ENCODE results near the gene HOXD8. TPM values are rescaled to one million over a fixed set of nuclear protein-coding genes. Genes with fewer than 3 reads are reported as not detected.

HOXD8 gene
- total RNA-seq, 1 experiment from 2014 or later = 19.7 TPM

DNA sequence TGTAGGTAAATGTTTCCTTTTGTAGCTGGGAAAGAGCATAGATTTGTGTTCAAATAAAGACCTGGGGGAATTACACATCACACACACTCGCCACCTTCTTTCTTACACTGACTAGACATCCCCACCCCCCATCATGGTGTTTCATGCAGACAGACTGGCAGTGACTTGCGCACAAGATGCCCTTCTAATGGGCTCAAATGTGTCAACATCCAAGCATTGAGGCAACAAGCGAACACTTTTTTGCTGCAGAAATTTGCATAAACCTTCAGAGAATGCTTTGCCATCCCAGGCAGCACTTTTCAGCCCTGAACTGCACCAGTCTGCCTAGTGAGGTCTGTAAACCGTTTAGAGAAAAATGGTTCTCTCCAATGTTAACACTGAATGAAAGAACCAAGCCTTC lies 4.5 kb downstream of the HOXD8 start:
- in situ Hi-C loops (cut with HindIII; ENCODE audit: low pct_unique_long_range_greater_than_20kb, low sequenced_read_pairs) = no loop called here
- DNase-seq (ENCODE audit: low read depth, low spot score) = no peak

DNA sequence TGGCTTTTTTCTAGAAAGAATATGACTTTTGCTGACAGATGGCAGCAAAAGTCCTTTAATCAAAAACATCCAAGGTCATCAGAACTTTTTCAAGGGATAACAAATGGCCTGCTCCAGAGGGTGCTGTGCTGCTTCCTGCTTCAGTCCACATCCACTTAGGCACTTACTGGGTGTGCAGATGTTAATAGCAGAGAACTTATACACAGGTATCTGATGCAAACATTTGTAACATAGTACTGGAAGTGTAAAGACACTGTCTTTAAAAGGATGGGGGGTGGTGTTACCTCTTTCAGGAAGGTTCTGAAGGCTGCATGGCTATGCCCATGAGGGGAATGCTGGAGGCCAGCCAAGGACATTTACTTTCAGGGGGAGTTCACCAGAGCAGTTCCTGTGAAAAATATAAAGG lies 5.5 kb downstream of the HOXD8 start:
- peak; percentile 38 for DNase-seq (ENCODE audit: low read depth, low spot score)
- in situ Hi-C loops (cut with HindIII; ENCODE audit: low pct_unique_long_range_greater_than_20kb, low sequenced_read_pairs) = no loop called here

DNA sequence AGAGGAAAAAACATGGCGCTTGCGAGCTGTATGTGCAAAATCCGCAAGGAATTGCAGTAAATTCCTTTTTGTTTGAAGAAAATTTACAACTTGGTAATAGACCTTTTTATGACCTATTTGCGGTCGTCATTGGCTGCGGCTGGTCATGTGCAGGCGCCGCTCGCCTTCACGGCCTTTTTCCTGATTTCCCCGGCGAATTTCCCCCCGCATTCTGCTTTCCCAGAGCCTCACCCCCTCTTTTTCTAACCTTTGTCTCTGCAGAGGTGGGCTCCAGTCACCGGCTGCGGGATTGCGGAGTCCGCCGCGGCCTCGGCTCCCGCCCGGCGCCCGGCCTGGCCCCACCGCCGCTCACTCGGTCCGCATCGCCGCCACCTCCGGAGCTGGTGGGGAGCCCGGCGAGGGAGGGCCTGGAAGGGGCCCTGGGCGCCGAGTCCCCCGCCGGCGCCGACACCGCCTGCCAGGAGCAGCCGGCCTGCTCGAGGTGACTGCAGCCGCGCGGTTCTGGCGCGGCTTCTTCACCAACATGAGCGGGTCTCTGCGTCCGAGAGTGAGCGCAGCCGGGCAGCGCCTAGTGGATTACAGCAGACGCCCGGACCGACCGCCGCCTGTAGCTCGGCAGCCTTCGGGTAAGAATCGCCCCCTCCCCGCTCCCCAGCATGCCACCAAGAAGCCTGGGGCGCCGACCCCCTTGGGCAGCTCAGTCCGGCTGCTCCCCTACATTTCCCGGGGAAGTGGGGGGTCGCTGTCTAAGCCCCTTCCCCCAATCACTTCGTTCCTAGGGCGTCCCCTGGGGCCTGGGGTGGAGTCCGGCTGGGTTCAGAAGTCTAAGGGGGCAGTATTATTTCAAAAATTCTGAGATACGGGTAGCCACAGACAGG lies 7.1 kb downstream of the HOXD8 start:
- in situ Hi-C loops (cut with HindIII; ENCODE audit: low pct_unique_long_range_greater_than_20kb, low sequenced_read_pairs) = no loop called here
- DNase-seq (ENCODE audit: low read depth, low spot score) = peak; percentile 26

DNA sequence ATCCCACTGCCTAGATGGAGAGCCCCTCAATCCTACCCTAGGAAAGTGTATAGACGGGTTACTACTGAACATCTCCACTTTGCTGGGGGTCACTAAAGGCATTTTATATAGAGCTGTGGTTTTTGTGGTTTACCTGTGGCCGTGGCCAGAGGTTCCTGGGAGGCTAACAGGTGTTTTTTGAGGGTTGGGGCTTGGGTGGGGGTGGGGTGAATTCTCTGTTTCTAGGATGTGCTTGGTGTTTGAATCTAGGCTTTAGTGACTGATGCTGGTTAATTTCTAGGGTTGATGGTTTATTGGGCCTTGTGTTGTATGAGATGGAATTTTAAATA lies 7.7 kb downstream of the HOXD8 start:
- DNase-seq (ENCODE audit: low read depth, low spot score) = no peak
- in situ Hi-C loops (cut with HindIII; ENCODE audit: low pct_unique_long_range_greater_than_20kb, low sequenced_read_pairs) = no loop called here

DNA sequence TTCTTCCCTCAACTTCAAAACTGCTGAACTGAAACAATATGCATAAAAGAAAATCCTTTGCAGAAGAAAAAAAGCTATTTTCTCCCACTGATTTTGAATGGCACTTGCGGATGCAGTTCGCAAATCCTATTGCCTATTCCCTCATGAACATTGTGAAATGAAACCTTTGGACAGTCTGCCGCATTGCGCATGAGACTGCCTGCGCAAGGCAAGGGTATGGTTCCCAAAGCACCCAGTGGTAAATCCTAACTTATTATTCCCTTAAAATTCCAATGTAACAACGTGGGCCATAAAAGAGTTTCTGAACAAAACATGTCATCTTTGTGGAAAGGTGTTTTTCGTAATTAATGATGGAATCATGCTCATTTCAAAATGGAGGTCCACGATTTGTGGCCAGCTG lies 8.4 kb downstream of the HOXD8 start:
- in situ Hi-C loops (cut with HindIII; ENCODE audit: low pct_unique_long_range_greater_than_20kb, low sequenced_read_pairs) = no loop called here
- DNase-seq (ENCODE audit: low read depth, low spot score) = no peak

DNA sequence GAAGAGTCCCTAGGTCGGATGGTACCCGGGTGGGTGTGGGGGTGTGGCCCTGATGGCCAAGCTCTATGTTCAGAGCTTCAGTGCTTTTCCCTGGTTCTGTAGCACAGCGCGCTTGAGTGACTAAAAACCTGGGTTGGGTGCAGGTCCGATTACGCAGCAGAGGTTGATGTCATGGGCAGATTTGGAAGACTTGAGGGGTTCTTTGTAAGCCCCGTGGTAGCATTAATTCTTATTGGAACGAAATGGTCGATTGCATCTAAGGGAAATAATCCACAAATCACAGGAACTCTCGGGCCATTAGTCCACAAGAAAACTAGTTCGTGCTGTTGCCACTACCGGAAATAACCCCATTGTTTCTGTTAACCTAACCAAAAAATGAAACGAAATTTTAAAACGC lies 9.0 kb downstream of the HOXD8 start:
- no peak for DNase-seq (ENCODE audit: low read depth, low spot score)
- in situ Hi-C loops (cut with HindIII; ENCODE audit: low pct_unique_long_range_greater_than_20kb, low sequenced_read_pairs) = no loop called here

DNA sequence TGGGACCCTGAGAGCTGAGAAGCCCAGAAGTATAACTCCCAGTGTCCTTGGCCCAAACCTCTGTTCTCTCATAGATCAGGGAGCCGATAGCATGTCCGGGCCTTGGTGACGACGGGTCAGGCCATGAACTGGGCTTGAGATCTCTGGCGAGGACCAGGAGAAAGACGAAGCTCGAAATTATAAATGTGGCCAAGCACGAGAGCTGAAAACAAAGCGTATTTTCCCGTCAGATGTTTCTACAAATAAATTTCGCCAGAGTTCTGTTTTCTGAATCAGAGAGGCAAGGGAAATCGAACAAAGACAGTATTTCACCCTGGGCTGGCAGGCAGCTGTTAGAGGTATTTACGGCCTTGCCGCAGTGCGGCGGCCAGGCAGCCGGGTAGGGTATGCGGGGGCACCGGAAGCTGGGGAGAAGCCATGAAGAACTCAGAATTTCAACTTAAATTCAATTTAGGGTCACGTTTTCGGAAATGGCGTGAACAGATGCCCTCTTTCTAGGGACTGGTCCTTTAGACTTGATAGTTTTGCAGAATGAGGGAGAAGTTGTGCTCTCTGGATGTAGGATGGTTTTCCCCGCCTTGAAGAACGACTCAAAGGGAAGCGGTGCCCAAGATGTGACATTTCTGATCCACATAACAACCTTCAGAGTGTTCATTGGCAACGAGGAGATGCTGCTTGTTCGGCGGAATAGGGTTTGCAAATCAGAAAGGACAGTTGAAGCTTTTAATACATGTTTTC lies 9.6 kb downstream of the HOXD8 start:
- in situ Hi-C loops (cut with HindIII; ENCODE audit: low pct_unique_long_range_greater_than_20kb, low sequenced_read_pairs) = no loop called here
- no peak for DNase-seq (ENCODE audit: low read depth, low spot score)

DNA sequence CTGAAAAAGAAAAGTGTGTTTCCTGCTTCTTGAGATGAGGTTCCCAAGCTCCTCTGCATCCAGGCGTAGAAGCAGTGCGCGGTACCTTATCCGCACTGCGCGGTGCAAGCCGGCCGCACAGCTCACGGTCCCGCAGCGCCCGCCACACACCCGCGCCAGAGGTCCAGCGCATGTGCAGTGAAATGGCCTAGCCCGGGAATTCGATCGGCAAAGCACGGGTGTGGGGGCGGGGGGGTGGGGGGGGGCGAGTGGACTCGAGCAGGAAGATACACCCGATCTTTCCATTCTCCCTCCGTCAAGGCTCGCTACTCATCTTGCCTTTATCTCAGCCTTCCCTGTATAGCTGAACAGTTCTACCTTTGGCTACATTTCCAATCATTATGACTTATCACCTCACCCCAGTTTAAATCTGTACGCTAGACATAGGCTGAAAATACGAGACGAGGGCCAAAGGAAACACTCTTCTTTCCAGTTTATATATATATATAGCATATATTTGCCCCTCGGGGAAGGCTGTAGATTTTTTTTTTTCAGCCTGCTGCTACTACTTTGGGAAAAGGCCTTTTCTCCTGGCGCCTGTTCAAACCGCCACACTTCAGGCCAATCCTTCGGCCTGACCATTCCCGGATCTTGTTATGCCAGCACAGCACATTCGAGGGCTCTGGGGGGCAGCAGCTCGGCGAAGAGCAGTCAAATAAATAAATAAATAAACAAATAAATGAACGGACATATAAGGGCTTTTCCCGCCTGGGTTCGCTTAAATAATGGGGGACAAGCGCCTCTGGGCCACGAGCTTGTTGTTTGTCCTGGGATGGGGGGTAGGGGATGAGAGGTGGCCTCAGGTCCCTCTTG lies 10.4 kb downstream of the HOXD8 start:
- no peak for DNase-seq (ENCODE audit: low read depth, low spot score)
- in situ Hi-C loops (cut with HindIII; ENCODE audit: low pct_unique_long_range_greater_than_20kb, low sequenced_read_pairs) = no loop called here

DNA sequence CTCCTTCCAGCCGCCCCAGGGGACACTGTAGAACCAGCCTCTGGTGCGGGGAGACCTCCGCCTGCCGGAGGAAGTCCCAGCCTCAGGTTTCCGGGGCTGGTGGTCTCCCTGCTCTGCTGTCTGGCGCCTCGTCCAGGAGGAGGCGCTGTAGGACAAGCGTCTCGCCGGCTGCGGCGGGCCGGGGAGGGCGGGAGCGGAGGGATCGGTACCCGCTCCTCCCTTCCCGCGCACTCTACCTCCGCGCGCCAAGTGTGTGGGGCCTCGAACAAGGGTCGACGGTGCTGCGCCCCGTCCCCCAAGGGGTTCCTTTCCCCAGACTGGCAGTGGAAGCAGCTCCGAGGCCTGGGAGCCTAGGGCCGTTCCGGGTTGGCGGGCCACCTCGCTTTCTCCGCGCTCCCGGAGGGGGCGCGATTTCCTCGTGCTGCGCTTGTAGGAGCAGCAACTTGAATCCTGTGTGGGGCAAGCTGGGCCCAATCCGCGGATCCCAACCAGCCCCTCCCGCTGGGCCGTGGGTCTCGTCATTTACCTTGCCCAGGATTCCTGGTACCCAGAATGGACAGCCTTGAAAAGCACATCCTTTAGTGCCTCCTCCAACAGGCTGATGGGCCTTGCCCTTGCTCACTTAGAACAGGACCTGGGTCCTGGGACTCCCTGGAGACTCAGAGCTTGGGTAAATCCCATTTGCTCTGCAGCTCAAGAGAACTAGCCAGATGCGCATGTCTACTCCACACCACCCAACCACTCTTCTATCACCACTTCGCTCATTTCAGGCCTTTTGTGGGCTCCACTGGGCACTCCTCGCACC lies 11.2 kb downstream of the HOXD8 start:
- peak; percentile 80 for DNase-seq (ENCODE audit: low read depth, low spot score)
- in situ Hi-C loops (cut with HindIII; ENCODE audit: low pct_unique_long_range_greater_than_20kb, low sequenced_read_pairs) = no loop called here

DNA sequence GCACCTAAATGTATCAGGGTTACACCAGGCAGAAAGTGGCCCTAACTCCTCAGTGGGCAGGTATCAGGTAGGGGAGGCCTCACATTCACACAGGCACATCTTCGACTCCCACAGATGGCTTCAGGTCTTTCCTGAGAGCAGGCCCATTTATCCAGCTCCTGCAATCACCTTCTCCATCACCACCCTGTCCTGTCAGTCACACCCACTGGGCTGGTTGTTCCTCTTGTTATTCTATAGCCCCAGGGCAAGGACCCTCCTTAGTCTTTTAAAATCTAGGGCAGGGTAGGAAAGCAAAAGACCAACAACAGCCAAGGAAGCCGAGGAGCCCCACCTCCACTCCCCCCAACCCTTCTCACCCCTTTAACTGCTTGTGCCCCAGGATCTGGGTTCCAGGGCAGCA lies 12.8 kb downstream of the HOXD8 start:
- in situ Hi-C loops (cut with HindIII; ENCODE audit: low pct_unique_long_range_greater_than_20kb, low sequenced_read_pairs) = no loop called here

DNA sequence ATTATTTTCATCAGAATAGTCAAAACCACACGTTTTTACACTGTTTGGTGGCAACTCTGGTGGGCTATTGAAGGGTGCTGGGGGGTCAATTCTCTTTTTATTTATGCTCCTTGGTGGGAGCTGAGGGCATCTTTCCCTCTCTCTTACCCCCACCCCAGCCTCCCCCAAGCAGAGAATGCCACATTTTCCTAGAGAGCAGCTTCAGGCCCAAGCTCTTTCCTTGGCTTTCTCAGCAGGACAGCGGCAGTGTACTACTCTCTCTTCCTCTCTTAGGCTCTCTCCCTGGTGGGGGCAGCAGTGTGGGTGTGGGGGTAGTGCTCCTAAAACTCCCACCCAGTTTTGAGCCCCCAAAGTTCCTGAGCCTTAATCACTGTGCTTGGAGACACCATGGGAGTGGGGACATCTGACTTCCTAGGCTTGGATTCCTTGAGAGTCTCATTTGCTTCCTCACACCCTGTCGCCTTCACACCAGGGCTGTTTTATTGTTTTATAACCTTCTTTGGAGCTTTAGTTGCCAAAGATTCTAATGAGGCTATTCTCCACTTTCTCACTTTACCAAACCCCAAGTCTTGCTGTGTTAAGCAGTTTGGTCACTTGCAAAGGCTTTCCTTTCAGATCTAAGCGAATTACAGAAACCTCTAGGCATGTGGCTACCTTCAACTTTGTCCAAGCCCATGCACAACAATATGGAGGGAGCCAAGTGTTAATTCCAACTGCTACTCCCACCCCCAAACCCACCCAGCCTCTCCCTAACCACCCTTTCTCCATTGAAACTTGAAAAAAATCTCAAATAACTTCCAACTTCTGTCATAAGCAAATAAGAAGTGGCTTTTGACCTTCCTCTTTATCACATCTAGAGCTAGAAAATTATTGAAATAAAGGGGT lies 15.8 kb downstream of the HOXD8 start:
- in situ Hi-C loops (cut with HindIII; ENCODE audit: low pct_unique_long_range_greater_than_20kb, low sequenced_read_pairs) = no loop called here
- DNase-seq (ENCODE audit: low read depth, low spot score) = no peak

More for the DNA sequence above, 12.8 kb downstream of the HOXD8 start:
- DNase-seq (ENCODE audit: low read depth, low spot score) = no peak

DNA sequence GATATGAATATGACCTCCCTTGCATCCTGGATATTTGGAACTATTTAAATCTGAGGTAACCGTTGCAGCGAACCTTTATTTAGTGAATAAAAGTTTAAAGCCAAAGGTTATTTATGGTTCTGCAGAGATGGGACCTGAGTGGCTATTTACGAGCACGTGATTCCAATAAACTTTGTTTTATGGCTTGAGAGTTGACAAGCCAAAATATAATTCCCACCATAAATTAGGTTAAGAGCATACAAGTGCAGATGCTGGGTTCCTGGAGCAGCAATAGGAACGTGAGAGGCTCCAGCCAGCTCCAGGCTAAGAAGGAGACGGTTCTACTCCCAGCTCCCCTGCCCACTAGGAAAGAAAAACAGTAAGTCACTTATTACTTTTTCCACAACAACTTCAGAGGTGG lies 16.6 kb downstream of the HOXD8 start:
- in situ Hi-C loops (cut with HindIII; ENCODE audit: low pct_unique_long_range_greater_than_20kb, low sequenced_read_pairs) = no loop called here
- no peak for DNase-seq (ENCODE audit: low read depth, low spot score)

DNA sequence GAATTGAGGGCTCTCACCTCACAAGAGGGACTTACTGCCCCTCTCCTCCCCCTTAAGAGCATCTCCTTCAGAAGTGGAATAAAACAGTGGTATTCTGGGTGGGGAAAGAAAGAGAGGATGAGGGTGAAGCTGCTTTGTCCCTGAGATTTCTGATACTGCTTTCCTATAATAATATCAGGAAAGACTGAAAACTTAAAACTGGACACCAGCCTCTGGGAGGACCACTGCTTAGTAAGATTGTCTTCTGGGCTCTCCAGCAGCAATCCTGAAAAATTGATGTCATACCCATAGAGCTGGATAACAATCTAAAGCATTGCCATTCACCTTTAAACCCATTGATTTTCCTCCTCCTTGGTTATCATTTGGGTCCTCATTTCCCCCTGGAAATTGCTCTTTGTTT lies 17.1 kb downstream of the HOXD8 start:
- no peak for DNase-seq (ENCODE audit: low read depth, low spot score)
- in situ Hi-C loops (cut with HindIII; ENCODE audit: low pct_unique_long_range_greater_than_20kb, low sequenced_read_pairs) = no loop called here

DNA sequence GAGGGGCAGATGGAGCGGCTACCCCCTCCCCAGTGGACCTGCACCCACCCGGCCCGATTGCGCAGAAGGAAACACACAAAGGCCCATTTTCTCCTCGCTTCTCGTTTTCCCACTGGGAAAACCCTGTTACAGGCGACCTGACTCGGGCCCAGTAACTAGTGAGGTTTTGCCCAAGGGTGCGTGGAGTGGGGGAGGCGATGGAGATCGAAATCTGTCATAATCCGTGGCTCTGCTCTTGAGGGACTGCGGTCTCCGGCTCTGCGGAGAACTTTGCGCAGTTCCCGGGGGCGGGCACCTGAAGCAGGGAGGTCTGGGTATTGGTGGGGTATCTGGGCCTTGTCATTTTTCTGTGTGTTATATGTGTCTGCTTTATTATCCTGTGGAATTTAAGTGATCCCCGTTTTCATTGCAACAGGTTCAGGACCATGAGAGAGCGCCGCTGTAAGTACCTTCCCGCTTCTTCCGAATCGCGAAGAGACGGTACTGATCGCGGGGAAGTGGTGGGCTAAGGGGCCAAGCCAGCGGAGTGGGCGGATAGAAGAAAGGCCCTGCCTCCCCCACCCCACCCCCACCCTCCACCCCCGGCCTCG lies 17.8 kb downstream of the HOXD8 start:
- no peak for DNase-seq (ENCODE audit: low read depth, low spot score)
- in situ Hi-C loops (cut with HindIII; ENCODE audit: low pct_unique_long_range_greater_than_20kb, low sequenced_read_pairs) = no loop called here

DNA sequence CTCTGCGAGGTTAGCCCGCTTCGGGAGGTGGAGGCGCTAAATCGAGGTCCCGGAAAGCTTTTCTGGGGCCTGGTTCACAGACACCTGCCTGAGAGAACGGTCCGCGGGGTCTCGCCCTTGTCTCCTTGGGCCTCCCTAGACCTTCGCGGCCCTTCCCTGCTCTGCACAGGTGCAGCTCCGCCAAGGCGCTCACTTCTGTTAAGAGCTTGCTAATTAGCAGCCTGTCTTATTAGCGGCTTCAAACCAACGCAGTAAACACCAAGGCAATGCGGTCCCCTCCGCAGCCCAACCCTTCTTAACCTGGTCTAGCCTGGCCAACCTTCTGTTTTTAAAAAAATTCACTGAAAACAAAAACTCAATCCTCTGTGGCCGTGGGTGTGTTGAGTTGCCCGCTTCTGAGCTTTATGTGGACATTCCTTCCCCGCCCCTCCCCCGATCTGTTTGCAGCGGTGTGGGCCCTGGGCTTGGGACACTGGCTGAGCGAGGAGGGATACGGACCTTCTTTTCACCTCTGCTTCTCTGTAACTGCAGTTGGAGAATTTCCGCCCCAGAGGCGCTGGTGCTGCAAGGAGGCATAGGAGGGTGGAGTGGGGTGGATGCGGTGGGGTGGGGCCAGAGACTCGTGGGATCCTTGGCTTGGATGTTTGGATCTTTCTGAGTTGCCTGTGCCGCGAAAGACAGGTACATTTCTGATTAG lies 18.4 kb downstream of the HOXD8 start:
- in situ Hi-C loops (cut with HindIII; ENCODE audit: low pct_unique_long_range_greater_than_20kb, low sequenced_read_pairs) = no loop called here
- DNase-seq (ENCODE audit: low read depth, low spot score) = no peak

Data from SK-MEL-5 (cell line).